Erythroblast (primary cell): ENCODE measurements around the gene LRP1-AS.

Experiments used
- DNase-seq, 2 experiments: peaks; one replicate each; lab custom pipeline; 2025; lab: John Stamatoyannopoulos, UW
- GATA1 ChIP-seq: IDR thresholded peaks from 2 replicates; pipeline ENCODE4 v1.6.1; 2011; ENCODE audit warnings: low read depth, mild to moderate bottlenecking, control low read depth, low read length, moderate library complexity
- POLR2A ChIP-seq: IDR thresholded peaks from 2 replicates; pipeline ENCODE4 v1.6.1; 2011; ENCODE audit warnings: mild to moderate bottlenecking, low read length

LRP1-AS gene

GRCh38 chr12:57185906-57186508 lies 38.6 kb upstream of the LRP1-AS start:
- TF ChIP-seq POLR2A (no peak), GATA1 (no peak)

DNA sequence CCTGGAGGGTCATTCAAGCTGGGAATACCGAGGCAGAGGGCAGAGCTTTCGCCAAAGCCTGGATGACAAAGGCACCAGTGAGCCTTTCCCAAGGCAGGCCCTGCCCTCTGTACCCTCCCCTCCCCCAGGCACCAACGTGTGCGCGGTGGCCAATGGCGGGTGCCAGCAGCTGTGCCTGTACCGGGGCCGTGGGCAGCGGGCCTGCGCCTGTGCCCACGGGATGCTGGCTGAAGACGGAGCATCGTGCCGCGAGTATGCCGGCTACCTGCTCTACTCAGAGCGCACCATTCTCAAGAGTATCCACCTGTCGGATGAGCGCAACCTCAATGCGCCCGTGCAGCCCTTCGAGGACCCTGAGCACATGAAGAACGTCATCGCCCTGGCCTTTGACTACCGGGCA lies 38.0 kb upstream of the LRP1-AS start:
- TF ChIP-seq POLR2A (no peak), GATA1 (no peak)
- no peak for DNase-seq

More at GRCh38 chr12:57185906-57186508, 38.6 kb upstream of the LRP1-AS start:
- DNase-seq = no peak

DNA sequence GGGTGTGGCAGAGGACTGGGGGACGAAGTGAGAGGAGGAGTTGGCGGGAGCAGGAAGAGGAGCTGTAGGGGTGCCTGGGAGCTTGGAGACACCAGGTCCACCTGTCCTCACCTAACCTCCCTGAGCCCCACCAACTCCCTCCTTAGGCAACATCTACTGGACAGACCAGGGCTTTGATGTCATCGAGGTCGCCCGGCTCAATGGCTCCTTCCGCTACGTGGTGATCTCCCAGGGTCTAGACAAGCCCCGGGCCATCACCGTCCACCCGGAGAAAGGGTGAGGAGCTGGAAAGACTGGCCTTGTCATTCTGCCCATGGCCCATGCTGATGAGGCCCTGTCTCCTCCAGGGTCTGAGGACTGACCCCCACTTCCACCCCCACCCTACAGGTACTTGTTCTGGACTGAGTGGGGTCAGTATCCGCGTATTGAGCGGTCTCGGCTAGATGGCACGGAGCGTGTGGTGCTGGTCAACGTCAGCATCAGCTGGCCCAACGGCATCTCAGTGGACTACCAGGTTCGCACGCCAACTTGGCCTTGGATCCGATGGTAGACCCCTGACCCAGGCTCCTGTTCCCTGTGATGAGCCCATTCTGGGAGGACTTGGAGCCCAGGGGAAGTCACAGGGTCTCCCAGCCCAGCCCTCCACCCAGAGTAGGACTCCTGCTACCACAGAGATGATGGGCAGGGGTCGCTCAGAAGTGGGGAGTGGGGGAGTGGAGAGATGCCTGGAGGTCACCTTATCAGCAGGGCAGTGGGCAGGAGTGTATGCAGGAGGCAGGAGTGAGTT lies 36.7 kb upstream of the LRP1-AS start:
- TF ChIP-seq GATA1 = no peak
- TF ChIP-seq POLR2A = no peak
- no peak for DNase-seq

GRCh38 chr12:57182918-57183575 lies 35.6 kb upstream of the LRP1-AS start:
- peak; percentile 59 to 84 for DNase-seq
- TF ChIP-seq POLR2A (no peak), GATA1 (no peak)

- DNase-seq = no peak
- TF ChIP-seq POLR2A (no peak), GATA1 (no peak)
Measured at GRCh38 chr12:57181561-57182155, 34.2 kb upstream of the LRP1-AS start.

GRCh38 chr12:57181072-57181471 lies 33.7 kb upstream of the LRP1-AS start:
- DNase-seq = no peak
- TF ChIP-seq POLR2A (no peak), GATA1 (no peak)

DNA sequence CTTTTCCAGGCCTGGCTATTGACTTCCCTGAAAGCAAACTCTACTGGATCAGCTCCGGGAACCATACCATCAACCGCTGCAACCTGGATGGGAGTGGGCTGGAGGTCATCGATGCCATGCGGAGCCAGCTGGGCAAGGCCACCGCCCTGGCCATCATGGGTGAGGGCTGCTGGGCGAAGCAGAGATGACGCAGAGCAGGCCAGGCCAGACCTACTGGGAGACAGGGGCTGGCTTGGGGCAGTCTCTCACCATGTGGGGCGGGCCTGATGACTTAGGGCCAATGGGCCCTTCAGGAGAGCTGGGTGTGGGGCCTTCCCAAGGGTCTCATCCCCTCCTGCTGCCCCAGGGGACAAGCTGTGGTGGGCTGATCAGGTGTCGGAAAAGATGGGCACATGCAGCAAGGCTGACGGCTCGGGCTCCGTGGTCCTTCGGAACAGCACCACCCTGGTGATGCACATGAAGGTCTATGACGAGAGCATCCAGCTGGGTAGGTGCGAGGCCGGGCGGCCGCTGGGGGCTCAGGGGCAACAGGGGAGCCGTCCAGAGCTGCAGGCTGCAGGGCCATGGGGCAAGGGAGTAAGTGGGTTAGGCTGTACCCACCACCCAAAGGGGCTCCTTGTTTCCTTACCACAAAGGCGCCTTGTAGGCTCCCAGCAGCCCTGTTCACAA lies 33.0 kb upstream of the LRP1-AS start:
- DNase-seq = no peak
- TF ChIP-seq GATA1 (no peak), POLR2A (no peak)

- TF ChIP-seq POLR2A = no peak
- TF ChIP-seq GATA1 = no peak
- DNase-seq = no peak
Measured at GRCh38 chr12:57179331-57180086, 32.1 kb upstream of the LRP1-AS start.

DNA sequence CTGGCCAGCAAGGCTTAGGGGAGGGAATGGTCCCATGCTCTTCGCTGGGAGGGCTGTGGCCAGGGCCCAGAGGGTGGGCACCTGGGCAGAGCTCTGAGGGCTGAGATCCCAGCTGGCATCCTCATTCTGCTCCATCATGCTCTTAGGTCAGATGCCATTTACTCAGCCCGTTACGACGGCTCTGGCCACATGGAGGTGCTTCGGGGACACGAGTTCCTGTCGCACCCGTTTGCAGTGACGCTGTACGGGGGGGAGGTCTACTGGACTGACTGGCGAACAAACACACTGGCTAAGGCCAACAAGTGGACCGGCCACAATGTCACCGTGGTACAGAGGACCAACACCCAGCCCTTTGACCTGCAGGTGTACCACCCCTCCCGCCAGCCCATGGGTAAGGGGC lies 30.8 kb upstream of the LRP1-AS start:
- TF ChIP-seq POLR2A = no peak
- no peak for DNase-seq

GRCh38 chr12:57177354-57177753 lies 29.9 kb upstream of the LRP1-AS start:
- DNase-seq = no peak
- TF ChIP-seq GATA1 (no peak), POLR2A (no peak)

DNA sequence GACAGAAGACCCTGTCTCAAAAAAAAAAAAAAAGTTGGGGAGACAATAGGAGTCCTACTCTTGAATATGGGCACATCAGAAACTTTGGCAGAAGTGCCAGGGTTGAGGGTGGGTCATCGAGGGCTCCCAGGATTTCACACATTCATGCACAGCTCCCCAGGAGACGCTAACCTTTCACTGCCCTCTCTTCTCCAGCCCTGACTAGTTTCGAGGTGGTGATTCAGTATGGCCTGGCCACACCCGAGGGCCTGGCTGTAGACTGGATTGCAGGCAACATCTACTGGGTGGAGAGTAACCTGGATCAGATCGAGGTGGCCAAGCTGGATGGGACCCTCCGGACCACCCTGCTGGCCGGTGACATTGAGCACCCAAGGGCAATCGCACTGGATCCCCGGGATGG lies 29.4 kb upstream of the LRP1-AS start:
- TF ChIP-seq GATA1 (no peak), POLR2A (no peak)
- peak in 1 of 2 experiments; percentile 15 for DNase-seq

- TF ChIP-seq POLR2A (no peak), GATA1 (no peak)
- no peak for DNase-seq
Measured at GRCh38 chr12:57176139-57176477, 28.7 kb upstream of the LRP1-AS start.
